ENCODE measurements around the gene VIM.

Gene VIM

DNA sequence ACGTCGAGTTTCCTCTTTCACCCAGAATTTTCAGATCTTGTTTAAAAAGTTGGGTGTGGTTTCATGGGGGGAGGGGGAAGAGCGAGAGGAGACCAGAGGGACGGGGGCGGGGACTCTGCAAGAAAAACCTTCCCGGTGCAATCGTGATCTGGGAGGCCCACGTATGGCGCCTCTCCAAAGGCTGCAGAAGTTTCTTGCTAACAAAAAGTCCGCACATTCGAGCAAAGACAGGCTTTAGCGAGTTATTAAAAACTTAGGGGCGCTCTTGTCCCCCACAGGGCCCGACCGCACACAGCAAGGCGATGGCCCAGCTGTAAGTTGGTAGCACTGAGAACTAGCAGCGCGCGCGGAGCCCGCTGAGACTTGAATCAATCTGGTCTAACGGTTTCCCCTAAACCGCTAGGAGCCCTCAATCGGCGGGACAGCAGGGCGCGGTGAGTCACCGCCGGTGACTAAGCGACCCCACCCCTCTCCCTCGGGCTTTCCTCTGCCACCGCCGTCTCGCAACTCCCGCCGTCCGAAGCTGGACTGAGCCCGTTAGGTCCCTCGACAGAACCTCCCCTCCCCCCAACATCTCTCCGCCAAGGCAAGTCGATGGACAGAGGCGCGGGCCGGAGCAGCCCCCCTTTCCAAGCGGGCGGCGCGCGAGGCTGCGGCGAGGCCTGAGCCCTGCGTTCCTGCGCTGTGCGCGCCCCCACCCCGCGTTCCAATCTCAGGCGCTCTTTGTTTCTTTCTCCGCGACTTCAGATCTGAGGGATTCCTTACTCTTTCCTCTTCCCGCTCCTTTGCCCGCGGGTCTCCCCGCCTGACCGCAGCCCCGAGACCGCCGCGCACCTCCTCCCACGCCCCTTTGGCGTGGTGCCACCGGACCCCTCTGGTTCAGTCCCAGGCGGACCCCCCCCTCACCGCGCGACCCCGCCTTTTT lies at the start of gene VIM:
VIM (plus strand) TSS at position 151 of the 925 bp plus-strand sequence. CDS start 1,182 bp downstream, outside the sequence.
- peaks cover 2 to 21% of the 10 kb centered on the region in 2 donors for H3K27me3 ChIP-seq (ENCODE audit: control insufficient read depth in 2 of 2, insufficient read depth in 2 of 2, low read length in 2 of 2)
- peaks cover 17 to 31% of the 10 kb centered on the region in 2 donors for H3K4me1 ChIP-seq (ENCODE audit: control insufficient read depth in 2 of 2, insufficient read depth in 2 of 2, low read length in 2 of 2)
- H3K36me3 ChIP-seq (ENCODE audit: control insufficient read depth in 2 of 2, insufficient read depth in 2 of 2, low read length in 2 of 2): peaks cover under 1 to 5% of the 10 kb centered on the region in 2 donors
- peak within 1 kb of the TSS; percentile 95 for H3K27ac ChIP-seq (ENCODE audit: low read depth in 2 of 2, low read length in 2 of 2)
- H3K4me3 ChIP-seq (ENCODE audit: low read length in 2 of 2): peak within 1 kb of the TSS; percentile 87 to 95
- peak within 1 kb of the TSS; percentile 77 to 84 for H3K9ac ChIP-seq (ENCODE audit: low read depth in 1 of 2, low read length in 2 of 2)
- H3K9me3 ChIP-seq (ENCODE audit: control insufficient read depth in 2 of 2, low read length in 2 of 2): no peaks in the 10 kb centered on the region

DNA sequence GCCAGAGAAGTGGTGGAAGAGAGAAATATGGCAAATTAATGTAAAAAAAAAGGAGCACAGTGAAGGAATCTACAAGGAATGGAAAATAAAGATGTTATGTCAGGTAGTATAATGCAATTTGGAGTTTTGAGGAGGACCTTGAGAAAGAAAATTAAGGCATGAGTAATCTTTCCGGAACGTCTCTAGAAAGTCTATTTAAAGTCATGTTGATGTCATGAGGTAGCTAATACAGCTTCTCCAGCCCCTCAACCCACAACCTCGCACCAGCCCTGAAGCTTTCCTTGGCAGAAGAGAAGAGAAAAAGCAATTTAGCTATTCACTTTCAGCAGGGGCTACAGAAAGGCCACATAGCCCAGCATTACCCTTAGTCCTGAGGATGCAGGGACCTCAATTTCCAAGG lies 49.0 kb upstream of the VIM start:
- no peaks in the 10 kb centered on the region for H3K27me3 ChIP-seq (ENCODE audit: control insufficient read depth in 2 of 2, insufficient read depth in 2 of 2, low read length in 2 of 2)
- no peak overlapping the region for H3K4me3 ChIP-seq (ENCODE audit: low read length in 2 of 2)
- no peaks in the 10 kb centered on the region for H3K9me3 ChIP-seq (ENCODE audit: control insufficient read depth in 2 of 2, low read length in 2 of 2)
- H3K36me3 ChIP-seq (ENCODE audit: control insufficient read depth in 2 of 2, insufficient read depth in 2 of 2, low read length in 2 of 2): no peaks in the 10 kb centered on the region
- no peaks in the 10 kb centered on the region for H3K4me1 ChIP-seq (ENCODE audit: control insufficient read depth in 2 of 2, insufficient read depth in 2 of 2, low read length in 2 of 2)
- no peak overlapping the region for H3K9ac ChIP-seq (ENCODE audit: low read depth in 1 of 2, low read length in 2 of 2)
- no peak overlapping the region for H3K27ac ChIP-seq (ENCODE audit: low read depth in 2 of 2, low read length in 2 of 2)

GRCh38 chr10:17181110-17181509 lies 46.9 kb upstream of the VIM start:
- no peaks in the 10 kb centered on the region for H3K36me3 ChIP-seq (ENCODE audit: control insufficient read depth in 2 of 2, insufficient read depth in 2 of 2, low read length in 2 of 2)
- H3K27ac ChIP-seq (ENCODE audit: low read depth in 2 of 2, low read length in 2 of 2): no peak overlapping the region
- no peaks in the 10 kb centered on the region for H3K4me1 ChIP-seq (ENCODE audit: control insufficient read depth in 2 of 2, insufficient read depth in 2 of 2, low read length in 2 of 2)
- H3K9me3 ChIP-seq (ENCODE audit: control insufficient read depth in 2 of 2, low read length in 2 of 2): no peaks in the 10 kb centered on the region
- no peak overlapping the region for H3K4me3 ChIP-seq (ENCODE audit: low read length in 2 of 2)
- H3K9ac ChIP-seq (ENCODE audit: low read depth in 1 of 2, low read length in 2 of 2): no peak overlapping the region
- H3K27me3 ChIP-seq (ENCODE audit: control insufficient read depth in 2 of 2, insufficient read depth in 2 of 2, low read length in 2 of 2): no peaks in the 10 kb centered on the region

GRCh38 chr10:17181751-17182150 lies 46.3 kb upstream of the VIM start:
- H3K27ac ChIP-seq (ENCODE audit: low read depth in 2 of 2, low read length in 2 of 2): no peak overlapping the region
- no peak overlapping the region for H3K9ac ChIP-seq (ENCODE audit: low read depth in 1 of 2, low read length in 2 of 2)
- no peaks in the 10 kb centered on the region for H3K36me3 ChIP-seq (ENCODE audit: control insufficient read depth in 2 of 2, insufficient read depth in 2 of 2, low read length in 2 of 2)
- no peak overlapping the region for H3K4me3 ChIP-seq (ENCODE audit: low read length in 2 of 2)
- H3K4me1 ChIP-seq (ENCODE audit: control insufficient read depth in 2 of 2, insufficient read depth in 2 of 2, low read length in 2 of 2): no peaks in the 10 kb centered on the region
- no peaks in the 10 kb centered on the region for H3K27me3 ChIP-seq (ENCODE audit: control insufficient read depth in 2 of 2, insufficient read depth in 2 of 2, low read length in 2 of 2)
- H3K9me3 ChIP-seq (ENCODE audit: control insufficient read depth in 2 of 2, low read length in 2 of 2): no peaks in the 10 kb centered on the region

DNA sequence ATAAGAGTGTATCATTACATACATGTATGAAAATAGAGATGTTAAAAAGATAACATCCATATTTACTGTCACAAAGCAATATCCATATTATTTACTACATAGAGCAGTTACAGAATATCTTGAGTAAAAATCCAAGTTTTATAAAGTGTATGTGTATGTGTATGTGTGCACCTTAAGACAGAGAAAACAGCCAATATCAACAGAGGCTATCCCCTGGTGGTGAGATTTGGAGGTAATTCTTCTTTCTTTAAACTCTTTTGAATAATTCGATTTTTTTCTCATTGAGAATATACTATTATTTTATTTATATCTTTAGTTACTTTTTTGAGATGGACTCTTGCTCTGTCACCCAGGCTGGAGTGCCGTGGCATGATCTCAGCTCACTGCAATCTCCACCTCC lies 44.9 kb upstream of the VIM start:
- H3K27me3 ChIP-seq (ENCODE audit: control insufficient read depth in 2 of 2, insufficient read depth in 2 of 2, low read length in 2 of 2): no peaks in the 10 kb centered on the region
- no peaks in the 10 kb centered on the region for H3K9me3 ChIP-seq (ENCODE audit: control insufficient read depth in 2 of 2, low read length in 2 of 2)
- H3K36me3 ChIP-seq (ENCODE audit: control insufficient read depth in 2 of 2, insufficient read depth in 2 of 2, low read length in 2 of 2): no peaks in the 10 kb centered on the region
- no peak overlapping the region for H3K4me3 ChIP-seq (ENCODE audit: low read length in 2 of 2)
- no peaks in the 10 kb centered on the region for H3K4me1 ChIP-seq (ENCODE audit: control insufficient read depth in 2 of 2, insufficient read depth in 2 of 2, low read length in 2 of 2)
- H3K9ac ChIP-seq (ENCODE audit: low read depth in 1 of 2, low read length in 2 of 2): no peak overlapping the region
- H3K27ac ChIP-seq (ENCODE audit: low read depth in 2 of 2, low read length in 2 of 2): no peak overlapping the region

DNA sequence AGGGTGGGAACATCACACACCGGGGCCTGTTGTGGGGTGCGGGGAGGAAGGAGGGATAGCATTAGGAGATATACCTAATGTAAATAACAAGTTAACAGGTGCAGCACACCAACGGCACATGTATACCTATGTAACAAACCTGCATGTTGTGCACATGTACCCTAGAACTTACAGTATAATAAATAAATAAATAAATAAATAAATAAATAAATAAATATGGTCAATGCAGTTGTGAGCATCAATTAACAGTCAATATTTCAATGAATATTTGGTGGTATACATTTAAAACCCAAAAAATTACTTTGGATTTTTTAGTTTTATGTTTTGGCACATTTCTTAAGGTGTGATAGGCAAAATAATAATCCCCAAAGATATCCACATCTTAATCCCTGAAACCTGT lies 42.2 kb upstream of the VIM start:
- H3K36me3 ChIP-seq (ENCODE audit: control insufficient read depth in 2 of 2, insufficient read depth in 2 of 2, low read length in 2 of 2): no peaks in the 10 kb centered on the region
- no peaks in the 10 kb centered on the region for H3K4me1 ChIP-seq (ENCODE audit: control insufficient read depth in 2 of 2, insufficient read depth in 2 of 2, low read length in 2 of 2)
- H3K9me3 ChIP-seq (ENCODE audit: control insufficient read depth in 2 of 2, low read length in 2 of 2): no peaks in the 10 kb centered on the region
- no peak overlapping the region for H3K27ac ChIP-seq (ENCODE audit: low read depth in 2 of 2, low read length in 2 of 2)
- no peaks in the 10 kb centered on the region for H3K27me3 ChIP-seq (ENCODE audit: control insufficient read depth in 2 of 2, insufficient read depth in 2 of 2, low read length in 2 of 2)
- H3K9ac ChIP-seq (ENCODE audit: low read depth in 1 of 2, low read length in 2 of 2): no peak overlapping the region
- H3K4me3 ChIP-seq (ENCODE audit: low read length in 2 of 2): no peak overlapping the region

DNA sequence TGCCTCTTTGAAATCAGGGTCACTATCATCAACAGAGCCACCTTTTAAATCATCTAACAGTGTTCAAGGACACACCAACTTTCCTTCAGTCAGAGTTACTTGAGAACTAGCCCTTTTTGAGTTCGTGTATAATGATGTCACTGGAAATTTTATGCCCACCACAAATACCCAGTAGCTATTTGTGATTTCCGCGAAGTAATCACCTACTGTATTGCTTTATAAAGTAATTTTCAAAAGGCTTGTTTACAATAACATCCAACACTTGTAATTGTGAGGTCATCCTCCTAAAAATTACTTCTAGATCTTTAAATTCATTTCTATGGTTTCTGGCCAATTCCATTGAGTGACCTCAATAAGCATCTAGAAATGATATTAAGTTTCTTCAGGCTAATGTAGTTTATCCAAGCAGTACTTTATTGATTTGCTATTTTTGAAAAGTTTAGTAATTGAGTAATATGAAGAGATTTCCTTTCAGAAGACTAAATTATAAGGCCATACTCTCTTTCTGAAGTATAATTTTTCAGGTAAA lies 39.3 kb upstream of the VIM start:
- Histone ChIP-seq H3K36me3 (ENCODE audit: control insufficient read depth in 2 of 2, insufficient read depth in 2 of 2, low read length in 2 of 2) (no peaks in the 10 kb centered on the region), H3K27ac (ENCODE audit: low read depth in 2 of 2, low read length in 2 of 2) (no peak overlapping the region), H3K9me3 (ENCODE audit: control insufficient read depth in 2 of 2, low read length in 2 of 2) (no peaks in the 10 kb centered on the region), H3K4me3 (ENCODE audit: low read length in 2 of 2) (no peak overlapping the region), H3K27me3 (ENCODE audit: control insufficient read depth in 2 of 2, insufficient read depth in 2 of 2, low read length in 2 of 2) (no peaks in the 10 kb centered on the region), H3K4me1 (ENCODE audit: control insufficient read depth in 2 of 2, insufficient read depth in 2 of 2, low read length in 2 of 2) (no peaks in the 10 kb centered on the region), H3K9ac (ENCODE audit: low read depth in 1 of 2, low read length in 2 of 2) (no peak overlapping the region)

- H3K4me3 ChIP-seq (ENCODE audit: low read length in 2 of 2): no peak overlapping the region
- no peaks in the 10 kb centered on the region for H3K36me3 ChIP-seq (ENCODE audit: control insufficient read depth in 2 of 2, insufficient read depth in 2 of 2, low read length in 2 of 2)
- H3K27ac ChIP-seq (ENCODE audit: low read depth in 2 of 2, low read length in 2 of 2): no peak overlapping the region
- no peaks in the 10 kb centered on the region for H3K4me1 ChIP-seq (ENCODE audit: control insufficient read depth in 2 of 2, insufficient read depth in 2 of 2, low read length in 2 of 2)
- no peaks in the 10 kb centered on the region for H3K27me3 ChIP-seq (ENCODE audit: control insufficient read depth in 2 of 2, insufficient read depth in 2 of 2, low read length in 2 of 2)
- no peak overlapping the region for H3K9ac ChIP-seq (ENCODE audit: low read depth in 1 of 2, low read length in 2 of 2)
- no peaks in the 10 kb centered on the region for H3K9me3 ChIP-seq (ENCODE audit: control insufficient read depth in 2 of 2, low read length in 2 of 2)
Measured at GRCh38 chr10:17190602-17191001, 37.4 kb upstream of the VIM start.

DNA sequence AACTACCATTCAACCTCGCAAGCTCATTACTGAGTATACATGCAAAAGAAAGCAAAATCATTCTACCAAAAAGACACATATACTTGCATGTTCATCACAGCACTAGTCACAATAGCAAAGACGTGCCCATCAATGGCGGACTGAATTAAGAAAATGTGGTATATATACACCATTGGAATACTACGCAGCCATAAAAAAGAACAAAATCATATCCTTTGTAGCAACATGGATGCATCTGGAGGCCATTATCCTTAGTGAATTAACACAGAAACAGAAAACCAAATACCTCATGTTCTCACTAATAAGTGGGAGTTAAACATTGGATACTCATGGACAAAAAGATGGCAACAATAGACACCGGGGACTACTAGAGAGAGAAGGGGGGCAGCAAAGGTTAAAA lies 33.0 kb upstream of the VIM start:
- no peaks in the 10 kb centered on the region for H3K27me3 ChIP-seq (ENCODE audit: control insufficient read depth in 2 of 2, insufficient read depth in 2 of 2, low read length in 2 of 2)
- no peaks in the 10 kb centered on the region for H3K36me3 ChIP-seq (ENCODE audit: control insufficient read depth in 2 of 2, insufficient read depth in 2 of 2, low read length in 2 of 2)
- no peak overlapping the region for H3K4me3 ChIP-seq (ENCODE audit: low read length in 2 of 2)
- no peaks in the 10 kb centered on the region for H3K9me3 ChIP-seq (ENCODE audit: control insufficient read depth in 2 of 2, low read length in 2 of 2)
- H3K27ac ChIP-seq (ENCODE audit: low read depth in 2 of 2, low read length in 2 of 2): no peak overlapping the region
- H3K9ac ChIP-seq (ENCODE audit: low read depth in 1 of 2, low read length in 2 of 2): no peak overlapping the region
- no peaks in the 10 kb centered on the region for H3K4me1 ChIP-seq (ENCODE audit: control insufficient read depth in 2 of 2, insufficient read depth in 2 of 2, low read length in 2 of 2)

- H3K27ac ChIP-seq (ENCODE audit: low read depth in 2 of 2, low read length in 2 of 2): no peak overlapping the region
- no peaks in the 10 kb centered on the region for H3K9me3 ChIP-seq (ENCODE audit: control insufficient read depth in 2 of 2, low read length in 2 of 2)
- H3K27me3 ChIP-seq (ENCODE audit: control insufficient read depth in 2 of 2, insufficient read depth in 2 of 2, low read length in 2 of 2): no peaks in the 10 kb centered on the region
- H3K4me3 ChIP-seq (ENCODE audit: low read length in 2 of 2): no peak overlapping the region
- no peaks in the 10 kb centered on the region for H3K4me1 ChIP-seq (ENCODE audit: control insufficient read depth in 2 of 2, insufficient read depth in 2 of 2, low read length in 2 of 2)
- H3K36me3 ChIP-seq (ENCODE audit: control insufficient read depth in 2 of 2, insufficient read depth in 2 of 2, low read length in 2 of 2): no peaks in the 10 kb centered on the region
- H3K9ac ChIP-seq (ENCODE audit: low read depth in 1 of 2, low read length in 2 of 2): no peak overlapping the region
Measured at GRCh38 chr10:17196045-17196444, 32.0 kb upstream of the VIM start.
